Ishikawa (cell line): ENCODE data around the gene ARRB1.

Experiments used
- CEBPB ChIP-seq: IDR thresholded peaks from 2 replicates; pipeline ENCODE4 v1.6.1; 2012
- CREB1 ChIP-seq: IDR thresholded peaks from 2 replicates; pipeline ENCODE4 v1.6.1; 2012; ENCODE audit warnings: low read depth
- EGR1 ChIP-seq: IDR thresholded peaks from 2 replicates; pipeline ENCODE4 v1.6.1; 2012
- EP300 ChIP-seq: IDR thresholded peaks from 2 replicates; pipeline ENCODE4 v1.6.1; 2012; ENCODE audit warnings: borderline replicate concordance
- FOXM1 ChIP-seq: IDR thresholded peaks from 2 replicates; pipeline ENCODE4 v1.6.1; 2012; ENCODE audit warnings: low read depth, borderline replicate concordance
- NFIC ChIP-seq: IDR thresholded peaks from 2 replicates; pipeline ENCODE4 v1.6.1; 2012
- RAD21 ChIP-seq: IDR thresholded peaks from 2 replicates; pipeline ENCODE4 v1.6.1; 2012; ENCODE audit warnings: low read depth
- REST ChIP-seq: IDR thresholded peaks from 2 replicates; pipeline ENCODE4 v1.6.1; 2012; ENCODE audit warnings: low read depth, mild to moderate bottlenecking
- TAF1 ChIP-seq: IDR thresholded peaks from 2 replicates; pipeline ENCODE4 v1.6.1; 2012; ENCODE audit warnings: low read depth, mild to moderate bottlenecking
- TCF12 ChIP-seq: IDR thresholded peaks from 2 replicates; pipeline ENCODE4 v1.6.1; 2012; ENCODE audit warnings: low read depth
- TEAD4 ChIP-seq: IDR thresholded peaks from 2 replicates; pipeline ENCODE4 v1.6.1; 2012
- YY1 ChIP-seq: IDR thresholded peaks from 2 replicates; pipeline ENCODE4 v1.6.1; 2012; ENCODE audit warnings: low read depth
- ZBTB7A ChIP-seq: IDR thresholded peaks from 2 replicates; pipeline ENCODE4 v1.6.1; 2012; ENCODE audit warnings: low read depth
- TF ChIP-seq, protein P1 (sequence below): IDR thresholded peaks from 2 replicates; pipeline ENCODE4 v1.6.1; 2012
- TF ChIP-seq, protein P2 (sequence below): IDR thresholded peaks from 2 replicates; pipeline ENCODE4 v1.6.1; 2012

ARRB1 gene

GRCh38 chr11:75262436-75262835, 89.0 kb downstream of the ARRB1 start:
- no peak for TF ChIP-seq FOXM1
- TF ChIP-seq, protein P1, sequence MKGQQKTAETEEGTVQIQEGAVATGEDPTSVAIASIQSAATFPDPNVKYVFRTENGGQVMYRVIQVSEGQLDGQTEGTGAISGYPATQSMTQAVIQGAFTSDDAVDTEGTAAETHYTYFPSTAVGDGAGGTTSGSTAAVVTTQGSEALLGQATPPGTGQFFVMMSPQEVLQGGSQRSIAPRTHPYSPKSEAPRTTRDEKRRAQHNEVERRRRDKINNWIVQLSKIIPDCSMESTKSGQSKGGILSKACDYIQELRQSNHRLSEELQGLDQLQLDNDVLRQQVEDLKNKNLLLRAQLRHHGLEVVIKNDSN: no peak
- no peak for TF ChIP-seq TEAD4
- no peak for TF ChIP-seq NFIC
- no peak for TF ChIP-seq CREB1
- TF ChIP-seq REST: no peak
- no peak for TF ChIP-seq TAF1
- no peak for TF ChIP-seq YY1
- TF ChIP-seq, protein P2, sequence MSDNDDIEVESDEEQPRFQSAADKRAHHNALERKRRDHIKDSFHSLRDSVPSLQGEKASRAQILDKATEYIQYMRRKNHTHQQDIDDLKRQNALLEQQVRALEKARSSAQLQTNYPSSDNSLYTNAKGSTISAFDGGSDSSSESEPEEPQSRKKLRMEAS: no peak
- no peak for TF ChIP-seq TCF12
- TF ChIP-seq CEBPB: no peak

DNA sequence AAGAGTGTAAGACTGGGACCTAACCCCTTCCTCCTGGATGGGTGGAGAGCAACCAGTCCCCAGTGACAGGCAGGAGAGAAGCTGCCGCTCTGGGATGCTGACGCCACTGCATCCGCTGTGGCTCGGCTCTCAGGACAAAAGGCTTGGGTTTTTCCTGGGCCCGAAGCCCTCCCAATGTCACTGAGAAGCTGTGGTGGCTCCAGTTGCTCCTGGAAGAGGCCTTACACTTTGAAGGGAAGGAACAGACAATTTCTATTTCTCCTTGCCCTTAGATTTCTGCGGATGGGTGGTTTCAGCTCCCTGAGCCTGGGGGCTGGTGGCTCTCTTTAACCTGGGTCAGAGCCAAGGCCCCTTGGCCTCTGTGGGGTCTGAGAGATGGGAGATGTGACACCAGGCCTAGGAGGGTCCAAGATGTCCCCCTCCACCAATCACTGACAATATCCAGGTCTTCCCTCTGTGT, 89.5 kb downstream of the ARRB1 start:
- TF ChIP-seq NFIC (no peak), EGR1 (no peak), TEAD4 (no peak)
- TF ChIP-seq, protein P1: no peak
- TF ChIP-seq, protein P2: no peak

GRCh38 chr11:75260396-75261170, 90.9 kb downstream of the ARRB1 start:
- TF ChIP-seq, protein P1: no peak
- TF ChIP-seq ZBTB7A: no peak
- no peak for TF ChIP-seq TCF12
- no peak for TF ChIP-seq TAF1
- TF ChIP-seq REST: no peak
- TF ChIP-seq RAD21: no peak
- no peak for TF ChIP-seq YY1
- no peak for TF ChIP-seq NFIC
- TF ChIP-seq EP300: no peak
- TF ChIP-seq EGR1: no peak
- TF ChIP-seq FOXM1: no peak
- TF ChIP-seq, protein P2: no peak
- TF ChIP-seq TEAD4: no peak
- TF ChIP-seq CEBPB: no peak
- TF ChIP-seq CREB1: no peak

GRCh38 chr11:75254326-75254725, 97.1 kb downstream of the ARRB1 start:
- TF ChIP-seq NFIC (no peak), EGR1 (no peak), CEBPB (no peak), YY1 (no peak), RAD21 (no peak), ZBTB7A (no peak)
- TF ChIP-seq, protein P2: no peak
- TF ChIP-seq, protein P1: no peak

DNA sequence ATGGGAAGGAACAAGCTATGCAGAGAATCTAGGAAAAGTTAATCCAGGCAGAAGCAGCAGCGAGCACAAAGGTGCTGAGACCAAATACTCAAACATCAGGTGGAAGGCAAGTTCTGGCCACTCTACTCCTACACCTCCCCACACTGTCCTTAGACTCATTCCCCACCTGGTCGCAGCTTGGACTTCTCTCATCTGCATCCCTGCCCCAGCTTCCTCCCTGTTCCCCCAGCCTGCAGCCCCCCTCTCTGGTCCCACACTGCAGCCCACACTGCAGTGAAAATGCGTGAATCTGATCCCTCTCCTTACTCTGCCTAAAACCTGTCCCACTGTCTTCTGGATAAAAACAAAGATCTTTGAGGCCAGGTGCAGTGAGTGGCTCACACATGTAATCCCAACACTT, 101.8 kb downstream of the ARRB1 start:
- TF ChIP-seq EP300: no peak
- no peak for TF ChIP-seq CEBPB
